Osteocyte (in vitro differentiated cells): Measurements from ENCODE around the gene RNF121. TPM values are rescaled to one million over a fixed set of nuclear protein-coding genes. Genes with fewer than 3 reads are reported as not detected.
"Not testable (repeated sequence)": the region's sequence is repeated elsewhere in the genome, so short reads cannot be mapped to it uniquely, and the experiment has no call there.

ENCODE experiments used
- DNase-seq: peaks from one replicate; pipeline ENCODE4 v3.0.0; 2021; ENCODE audit warnings: mixed read lengths; ENCODE audit not compliant: unreplicated experiment; ENCODE audit errors: extremely low spot score
- H3K27ac Mint-ChIP-seq: one replicate; pipeline ENCODE4 v1.8.0; 2021; ENCODE audit warnings: mild to moderate bottlenecking, mixed read lengths; ENCODE audit not compliant: unreplicated experiment
- H3K27me3 Mint-ChIP-seq: one replicate; pipeline ENCODE4 v1.8.0; 2021; ENCODE audit warnings: mixed read lengths; ENCODE audit not compliant: unreplicated experiment
- H3K36me3 Mint-ChIP-seq: one replicate; pipeline ENCODE4 v1.8.0; 2021; ENCODE audit warnings: mixed read lengths; ENCODE audit not compliant: unreplicated experiment
- H3K4me1 Mint-ChIP-seq: one replicate; pipeline ENCODE4 v1.8.0; 2021; ENCODE audit warnings: mixed read lengths; ENCODE audit not compliant: unreplicated experiment
- H3K4me3 Mint-ChIP-seq: one replicate; pipeline ENCODE4 v1.8.0; 2021; ENCODE audit warnings: mild to moderate bottlenecking, moderate library complexity, mixed read lengths; ENCODE audit not compliant: unreplicated experiment
- H3K9me3 Mint-ChIP-seq: one replicate; pipeline ENCODE4 v1.8.0; 2021; ENCODE audit warnings: mixed read lengths; ENCODE audit not compliant: unreplicated experiment
- CTCF ChIP-seq: fragments of 200-600 bp; sonication (generic); IDR thresholded peaks from 2 replicates; pipeline ENCODE4 v1.5.0; 2021; ENCODE audit warnings: antibody characterized with exemption, mild to moderate bottlenecking, moderate library complexity
- long read RNA-seq: library from polyadenylated mRNA; unstranded; transcript quantifications from one replicate; pipeline ENCODE4 v2.0.0, GENCODE V29; 2021
- total RNA-seq: library from RNA; stranded (reverse); gene quantifications from 2 replicates; pipeline ENCODE4 v1.2.1, GENCODE V29; 2021

The RNF121 gene
- 44.9 and 46.7 TPM in 2 replicates for total RNA-seq
- long read RNA-seq, transcript RNF121-201 (9 exons, 2,625 nt) = major isoform, 19 of 36 reads
- long read RNA-seq, partial matches to known transcripts = 5 of 36 reads
- long read RNA-seq, other reads (novel, unspliced or antisense) = 5 of 36 reads

- H3K27me3 Mint-ChIP-seq = no peaks in the 10 kb centered on the region
- TF ChIP-seq CTCF = no peak
- peaks cover 44% of the 10 kb centered on the region for H3K4me1 Mint-ChIP-seq
- H3K36me3 Mint-ChIP-seq = no peaks in the 10 kb centered on the region
- no peaks in the 10 kb centered on the region for H3K9me3 Mint-ChIP-seq
- H3K4me3 Mint-ChIP-seq = peak within 1 kb of the TSS; percentile 92
- DNase-seq = peak; percentile 97
- H3K27ac Mint-ChIP-seq = peak within 1 kb of the TSS; percentile 99
Observed at GRCh38 chr11:71928737-71929443, at the start of gene RNF121. Gene RNF121 (plus strand): TSS chr11:71929046. CDS start chr11:71929062, 16 bp downstream.

- not testable (repeated sequence) for H3K27ac Mint-ChIP-seq, H3K4me1 Mint-ChIP-seq, DNase-seq, H3K27me3 Mint-ChIP-seq, H3K4me3 Mint-ChIP-seq, H3K36me3 Mint-ChIP-seq, H3K9me3 Mint-ChIP-seq
Observed at GRCh38 chr11:71885806-71886205, 43.0 kb upstream of the RNF121 start.

- not testable (repeated sequence) for H3K4me3 Mint-ChIP-seq
Observed at GRCh38 chr11:71888335-71889010, 40.4 kb upstream of the RNF121 start.

GRCh38 chr11:71889181-71889872 lies 39.5 kb upstream of the RNF121 start:
- H3K9me3 Mint-ChIP-seq = peaks cover 12% of the 10 kb centered on the region
- H3K27ac Mint-ChIP-seq, DNase-seq, H3K4me3 Mint-ChIP-seq, H3K4me1 Mint-ChIP-seq, H3K36me3 Mint-ChIP-seq, H3K27me3 Mint-ChIP-seq: not testable (repeated sequence)

More at GRCh38 chr11:71888335-71889010, 40.4 kb upstream of the RNF121 start:
- not testable (repeated sequence) for H3K36me3 Mint-ChIP-seq, DNase-seq, H3K9me3 Mint-ChIP-seq, H3K27me3 Mint-ChIP-seq, H3K27ac Mint-ChIP-seq, H3K4me1 Mint-ChIP-seq

GRCh38 chr11:71895961-71896360 lies 32.9 kb upstream of the RNF121 start:
- Mint-ChIP-seq H3K27me3 (no peaks in the 10 kb centered on the region), H3K36me3 (peaks cover 12% of the 10 kb centered on the region), H3K4me3 (no peak overlapping the region), H3K9me3 (peaks cover 17% of the 10 kb centered on the region), H3K27ac (no peak overlapping the region), H3K4me1 (peaks cover 5% of the 10 kb centered on the region)
- no peak for TF ChIP-seq CTCF
- no peak for DNase-seq

- H3K27ac Mint-ChIP-seq, H3K27me3 Mint-ChIP-seq, H3K4me3 Mint-ChIP-seq: not testable (repeated sequence)
Observed at GRCh38 chr11:71901137-71901536, 27.7 kb upstream of the RNF121 start.

More at GRCh38 chr11:71901137-71901536, 27.7 kb upstream of the RNF121 start:
- H3K36me3 Mint-ChIP-seq = peaks cover 18% of the 10 kb centered on the region
- not testable (repeated sequence) for H3K9me3 Mint-ChIP-seq, DNase-seq, H3K4me1 Mint-ChIP-seq
